Stimulated activated CD8-positive, alpha-beta memory T cell treated with anti-CD3 and anti-CD28 coated beads, Interleukin-7, amount 100 ng/mL, for 24 hours (primary cell): Measurements from ENCODE around the gene GNAT2.

ENCODE experiments used
- DNase-seq: peaks from one replicate; pipeline ENCODE4 v3.0.0-alpha.2; 2020; ENCODE audit warnings: low read depth

Gene GNAT2

GRCh38 chr1:109557520-109557919 lies 61.9 kb downstream of the GNAT2 start:
- no peak for DNase-seq

- DNase-seq: no peak
Observed at GRCh38 chr1:109556563-109556962, 62.9 kb downstream of the GNAT2 start.
